Hippocampal formation (tissue), 2 donors: Measurements from ENCODE around the gene FOXK1.

Experiments
- DNase-seq, 2 donors: peaks; one replicate each; lab custom pipeline; 2025; lab: John Stamatoyannopoulos, UW

Gene FOXK1

DNA sequence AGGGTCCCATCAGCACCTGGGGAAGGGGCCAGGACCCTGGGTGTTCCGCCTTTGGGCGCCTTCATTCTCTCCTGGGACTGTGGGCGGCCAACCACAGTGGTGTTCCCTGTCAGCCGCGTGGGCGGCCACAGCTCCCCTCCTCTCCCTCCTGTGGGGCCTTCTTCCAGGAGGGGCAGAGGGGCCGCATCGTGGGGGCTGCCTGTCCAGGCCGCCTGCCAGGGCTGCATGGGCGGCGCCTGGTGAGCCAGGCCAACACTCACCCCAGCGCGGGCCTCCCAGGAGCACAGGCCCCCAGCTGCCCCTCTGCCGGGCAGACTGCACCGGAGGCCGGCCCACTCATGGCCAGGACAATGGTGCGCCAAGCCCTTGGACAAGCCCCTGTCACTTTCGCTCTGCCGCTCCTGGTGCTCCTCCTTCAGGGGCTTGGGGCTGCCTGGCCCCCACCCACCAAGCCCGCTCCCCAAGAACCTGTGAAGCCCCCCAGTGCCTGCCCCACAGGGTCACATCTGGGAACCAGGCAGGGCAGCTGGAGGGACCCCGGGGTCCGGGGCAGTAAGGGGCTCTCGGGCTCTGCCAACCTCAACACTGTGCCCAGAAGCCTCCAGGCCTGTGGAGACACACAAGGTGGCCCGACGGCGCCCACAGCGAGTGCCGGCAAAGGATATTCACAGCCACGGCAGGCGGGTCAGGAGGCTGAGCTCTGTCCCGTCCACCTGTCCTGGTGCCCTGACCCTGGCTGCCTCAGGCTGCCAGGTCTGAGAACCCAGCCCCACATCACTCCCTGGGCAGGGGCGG is 136.1 kb downstream of the FOXK1 start:
- no peak for DNase-seq

DNA sequence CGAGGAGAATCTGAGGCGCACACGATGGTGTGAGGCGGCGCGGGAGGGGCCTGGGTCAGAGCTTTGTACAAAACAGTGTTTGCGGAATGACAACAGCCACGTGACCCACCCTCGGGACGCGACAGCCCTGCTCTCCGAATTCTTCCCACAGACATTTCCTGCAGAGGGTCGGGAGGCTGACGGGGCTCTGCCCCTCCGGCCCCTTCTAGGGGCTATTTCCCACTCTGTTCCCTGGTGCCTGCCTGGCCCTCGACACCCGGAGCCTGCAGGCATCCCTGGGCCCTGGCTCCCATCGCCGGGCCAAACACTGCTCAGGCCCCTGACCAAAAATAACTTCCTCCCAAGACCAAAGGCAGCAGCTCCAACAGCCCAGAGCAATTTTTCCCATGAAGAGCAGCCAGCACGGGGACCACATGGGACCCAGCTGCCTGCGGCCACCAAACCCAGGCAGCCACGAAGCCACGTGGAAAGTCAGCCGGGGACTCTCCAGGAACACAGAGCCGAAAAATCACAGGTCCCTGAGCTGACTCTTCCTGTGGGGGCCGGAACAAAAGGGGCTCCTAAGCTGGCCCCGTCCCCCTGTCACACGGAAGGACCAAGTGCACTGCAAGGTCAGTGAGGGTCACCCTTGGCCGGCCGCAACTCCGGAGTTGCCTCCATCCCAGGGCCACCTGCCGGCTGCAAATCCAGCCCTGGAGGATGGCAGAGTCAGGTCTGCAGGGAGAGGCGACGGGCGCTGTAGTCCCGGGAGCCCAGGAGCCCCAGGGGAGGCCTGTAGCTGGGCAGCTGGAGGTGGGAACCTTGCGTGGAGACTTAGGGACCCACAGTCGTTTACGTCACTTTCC is 137.7 kb downstream of the FOXK1 start:
- no peak for DNase-seq

DNA sequence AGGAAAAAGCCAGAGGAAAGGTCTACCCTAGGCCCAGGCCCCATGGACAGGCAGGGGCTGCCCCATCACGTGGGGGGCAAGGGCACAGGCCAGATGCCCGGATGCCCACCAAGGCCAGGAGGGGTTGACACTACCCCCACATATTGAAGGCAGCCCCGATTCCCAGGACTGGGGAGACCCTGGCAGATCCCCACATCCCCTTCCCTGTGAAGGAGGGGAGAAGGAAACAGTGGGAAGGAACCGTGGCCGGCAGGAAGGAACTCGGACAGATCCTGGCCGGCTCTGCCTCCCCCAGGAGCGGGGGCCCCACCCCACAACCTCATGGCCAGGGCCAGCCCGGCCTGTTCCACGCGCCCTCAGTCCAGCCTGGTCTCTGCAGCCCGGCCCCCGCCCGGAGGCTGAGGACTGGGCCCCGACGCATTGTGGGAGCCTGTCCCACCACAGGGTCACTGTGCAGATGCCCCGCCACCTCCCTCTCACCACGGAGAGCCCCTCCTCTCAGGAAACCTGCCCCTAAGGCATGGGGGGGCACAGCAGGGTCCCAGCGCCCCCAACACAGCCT is 138.4 kb downstream of the FOXK1 start:
- DNase-seq = no peak
